Astrocyte of the cerebellum (primary cell): ENCODE measurements around the gene THRSP.
"Not testable (repeated sequence)": the region's sequence is repeated elsewhere in the genome, so short reads cannot be mapped to it uniquely, and the experiment has no call there.

Experiments used
- DNase-seq: peaks from one replicate; pipeline ENCODE4 v3.0.0-alpha.2; 2011; ENCODE audit warnings: low read depth
- H3K4me3 ChIP-seq: 2 replicates; pipeline ENCODE4 v1.5.1; 2011; ENCODE audit warnings: mild to moderate bottlenecking, low read depth, low read length, moderate library complexity
- CTCF ChIP-seq: IDR thresholded peaks from 2 replicates; pipeline ENCODE4 v1.5.1; 2012; ENCODE audit warnings: low read length, low read depth, moderate library complexity, mild to moderate bottlenecking; ENCODE audit errors: missing control alignments
- in situ Hi-C: cut with HindIII; loops from 2 replicates; pipeline ENCODE4 v1.10.0; 2017; ENCODE audit warnings: low sequenced_read_pairs

The THRSP gene

GRCh38 chr11:78074756-78075155 lies 11.1 kb downstream of the THRSP start:
- H3K4me3 ChIP-seq, result no peak overlapping the region
- in situ Hi-C loops, result no loop called here
- no peak for DNase-seq
- no peak for TF ChIP-seq CTCF

DNA sequence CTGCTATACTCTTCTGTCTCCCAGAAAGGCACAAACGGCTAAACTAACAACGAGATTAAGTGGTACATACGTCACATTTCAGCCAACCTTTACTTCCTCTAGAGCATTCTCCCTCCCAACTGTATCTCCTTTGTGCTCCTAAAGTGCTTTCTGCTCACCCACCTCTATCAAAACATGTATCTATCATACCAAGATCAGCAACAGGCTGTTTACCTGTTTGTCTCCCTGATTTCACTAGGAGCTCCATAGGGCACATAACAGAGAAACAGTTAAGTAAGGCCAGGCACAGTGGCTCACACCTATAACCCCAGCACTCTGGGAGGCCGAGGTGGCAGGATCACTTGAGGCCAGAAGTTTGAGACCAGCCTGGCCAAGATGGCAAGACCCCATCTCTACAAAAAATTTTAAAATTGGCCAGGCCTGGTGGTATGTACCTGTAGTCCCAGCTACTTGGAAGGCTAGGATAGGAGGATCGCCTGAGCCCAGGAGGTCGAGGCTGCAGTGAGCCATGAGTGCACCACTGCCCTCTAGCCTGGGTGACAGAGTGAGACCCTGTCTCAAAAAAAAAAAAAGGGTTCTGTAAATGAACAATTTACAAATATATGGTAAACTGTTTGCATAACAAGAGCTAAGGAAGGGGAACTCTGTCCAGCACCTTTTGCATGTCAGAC lies 13.2 kb downstream of the THRSP start:
- no peak for DNase-seq
- TF ChIP-seq CTCF, result no peak
- in situ Hi-C loops, result no loop called here
- H3K4me3 ChIP-seq, result no peak overlapping the region

DNA sequence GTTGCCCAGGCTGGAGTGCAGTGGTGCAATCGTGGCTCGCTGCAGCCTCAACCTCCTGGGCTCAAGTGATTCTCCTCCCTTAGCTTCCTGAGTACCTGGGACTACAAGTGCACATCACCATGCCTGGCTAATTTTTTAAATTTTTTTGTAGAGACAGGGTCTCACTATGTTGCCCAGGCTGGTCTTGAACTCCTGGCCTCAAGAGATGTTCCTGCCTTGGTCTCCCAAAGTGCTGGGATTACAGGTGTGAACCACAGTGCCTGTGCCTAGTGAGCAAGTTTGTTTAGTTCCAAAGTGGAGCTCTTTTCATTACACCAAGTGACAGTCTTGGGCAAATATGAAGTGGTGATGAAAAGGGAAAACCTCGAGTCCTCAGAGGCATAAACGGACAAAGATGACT lies 13.9 kb downstream of the THRSP start:
- DNase-seq, in situ Hi-C loops: not testable (repeated sequence)
- peak overlapping the region; percentile 73 for H3K4me3 ChIP-seq

DNA sequence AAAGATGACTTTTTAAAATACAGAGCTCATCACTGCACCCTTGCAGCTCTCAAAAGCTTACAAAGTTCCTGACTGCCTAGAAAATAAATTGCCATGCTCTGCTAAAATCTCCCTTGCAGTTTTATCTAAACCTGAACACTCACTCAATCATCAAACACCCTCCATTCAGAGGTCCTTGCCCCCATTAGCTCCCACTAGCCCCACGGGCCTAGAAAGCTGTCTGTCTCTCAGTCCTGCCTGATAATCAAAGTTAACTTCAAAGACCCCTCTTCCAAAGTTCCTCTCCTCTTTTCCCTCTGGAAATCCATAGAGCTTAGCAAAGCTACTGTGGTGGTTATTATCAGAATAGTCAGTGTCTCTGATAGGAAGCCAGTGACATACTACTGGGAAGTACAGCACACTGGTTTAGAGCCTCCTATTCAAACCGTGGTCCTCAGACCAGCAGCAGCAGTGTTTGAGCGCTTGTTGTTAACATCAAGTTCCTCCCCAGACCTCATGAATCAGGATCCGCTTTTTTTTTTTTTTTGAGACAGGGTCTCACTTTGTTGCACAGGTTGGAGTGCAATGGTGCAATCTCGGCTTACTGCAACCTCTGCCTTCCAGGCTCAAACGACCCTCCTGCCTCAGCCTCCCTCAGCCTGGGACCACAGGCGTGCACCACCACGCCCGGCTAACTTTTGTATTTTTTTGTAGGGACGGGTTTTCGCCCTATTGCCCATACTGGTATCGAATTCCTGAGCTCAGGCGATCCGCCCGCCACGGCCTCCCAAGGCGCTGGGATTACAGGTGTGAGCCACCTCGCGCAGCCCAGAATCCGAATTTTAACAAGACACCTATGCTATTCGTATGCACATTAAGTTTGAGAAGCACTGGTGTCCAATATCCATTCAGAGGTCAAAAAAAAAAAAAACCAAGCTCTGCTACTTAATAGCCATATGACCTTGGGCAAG lies 14.8 kb downstream of the THRSP start:
- DNase-seq, result no peak
- in situ Hi-C loops, result no loop called here
- TF ChIP-seq CTCF, result no peak
- H3K4me3 ChIP-seq, result peak overlapping the region; percentile 73

GRCh38 chr11:78079232-78080083 lies 15.8 kb downstream of the THRSP start, which contains the start of gene NDUFC2:
TSS of gene NDUFC2 (minus strand) at chr11:78079862. CDS start at chr11:78079744, 118 bp downstream.
- no peak for TF ChIP-seq CTCF
- in situ Hi-C loops, result no loop called here
- peak within 1 kb of the TSS; percentile 73 for H3K4me3 ChIP-seq
- DNase-seq, result peak; percentile 62

GRCh38 chr11:78080084-78080817 lies 16.6 kb downstream of the THRSP start:
- H3K4me3 ChIP-seq, result peak overlapping the region; percentile 73
- no peak for TF ChIP-seq CTCF
- in situ Hi-C loops, result no loop called here
- DNase-seq, result no peak
